Stimulated activated CD4-positive, alpha-beta T cell treated with anti-CD3 and anti-CD28 coated beads, TNF-alpha, amount 100 ng/mL, for 48 hours (primary cell): ENCODE results near the gene TNKS1BP1.

Experiments used
- DNase-seq, 3 donors: peaks; one replicate each; pipeline ENCODE4 v3.0.0-alpha.2; 2020; ENCODE audit warnings: low read depth in 3 of 3

TNKS1BP1 gene

GRCh38 chr11:57330029-57330428 lies 5.3 kb upstream of the TNKS1BP1 start:
- no peak for DNase-seq

DNA sequence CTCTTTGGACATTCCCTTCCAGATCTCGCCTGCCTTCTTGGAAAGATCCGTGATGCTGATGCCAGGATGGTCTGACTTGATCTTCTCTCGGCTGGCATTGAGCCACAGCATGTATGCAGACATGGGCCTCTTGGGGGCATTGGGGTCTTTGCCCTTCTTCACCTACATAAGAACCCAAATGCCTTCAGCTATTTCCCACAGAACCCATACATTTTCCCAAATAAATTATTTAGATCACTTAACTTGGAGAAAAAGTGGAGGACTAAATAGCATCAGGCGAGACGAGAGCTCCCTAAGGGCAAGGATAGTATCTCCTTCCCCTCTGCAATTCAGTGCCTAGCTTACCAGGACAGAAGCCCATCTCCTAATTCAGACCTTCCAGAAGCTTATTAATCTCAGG lies 3.0 kb upstream of the TNKS1BP1 start:
- DNase-seq = no peak

DNA sequence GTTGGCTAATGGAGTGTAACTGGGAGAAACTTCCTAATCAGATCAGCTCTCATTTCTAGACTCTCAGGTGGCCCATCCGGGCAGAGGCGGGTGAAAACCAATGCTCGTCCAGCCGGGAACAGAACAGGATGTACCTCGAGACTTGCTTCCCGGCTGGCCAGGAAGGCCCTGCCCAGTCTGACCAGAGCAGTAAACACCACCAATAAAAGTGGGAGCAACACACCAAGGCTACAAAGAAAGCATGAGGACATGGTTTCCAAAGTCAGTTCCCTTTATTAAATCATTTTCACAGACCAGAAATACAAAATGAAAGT lies 940 bp upstream of the TNKS1BP1 start:
- DNase-seq = no peak

- peak in 1 of 3 donors; percentile 30 for DNase-seq
These were observed 432 bp downstream of the TNKS1BP1 start for GRCh38 chr11:57324154-57324885.

- no peak for DNase-seq
These were observed 948 bp downstream of the TNKS1BP1 start for GRCh38 chr11:57323855-57324153.

DNA sequence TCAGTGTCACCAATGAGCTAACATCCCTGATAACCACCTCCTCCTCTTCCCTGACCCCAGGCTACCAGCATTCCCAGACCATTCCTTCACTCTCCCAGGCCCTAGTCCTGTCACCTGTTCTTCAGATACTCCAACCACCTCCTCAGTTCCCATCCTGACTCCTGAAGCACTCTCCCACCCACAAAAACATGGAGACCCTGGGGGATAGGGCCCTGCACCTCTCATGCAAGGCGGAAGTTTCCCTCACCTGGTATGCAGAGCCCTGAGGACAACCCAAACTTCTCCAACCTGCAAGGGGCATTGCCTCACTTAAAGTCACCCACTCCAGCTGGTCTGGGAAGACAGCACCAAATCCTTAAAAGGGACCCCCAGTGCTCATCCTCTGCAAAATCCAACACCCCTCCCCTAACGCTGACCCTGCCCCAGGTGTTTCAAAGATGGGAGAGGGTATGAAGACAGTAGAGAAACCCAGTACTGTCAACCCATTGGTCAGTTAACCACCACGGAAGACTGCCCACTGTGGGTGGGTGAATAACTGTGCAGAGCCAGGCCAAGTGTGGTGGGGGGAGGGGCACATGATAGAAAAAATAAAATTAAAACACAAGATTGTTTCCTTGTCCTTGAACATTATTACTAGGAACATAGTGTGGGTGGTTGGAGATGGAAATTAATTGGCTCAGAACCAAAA lies 1.4 kb downstream of the TNKS1BP1 start:
- DNase-seq = no peak

DNA sequence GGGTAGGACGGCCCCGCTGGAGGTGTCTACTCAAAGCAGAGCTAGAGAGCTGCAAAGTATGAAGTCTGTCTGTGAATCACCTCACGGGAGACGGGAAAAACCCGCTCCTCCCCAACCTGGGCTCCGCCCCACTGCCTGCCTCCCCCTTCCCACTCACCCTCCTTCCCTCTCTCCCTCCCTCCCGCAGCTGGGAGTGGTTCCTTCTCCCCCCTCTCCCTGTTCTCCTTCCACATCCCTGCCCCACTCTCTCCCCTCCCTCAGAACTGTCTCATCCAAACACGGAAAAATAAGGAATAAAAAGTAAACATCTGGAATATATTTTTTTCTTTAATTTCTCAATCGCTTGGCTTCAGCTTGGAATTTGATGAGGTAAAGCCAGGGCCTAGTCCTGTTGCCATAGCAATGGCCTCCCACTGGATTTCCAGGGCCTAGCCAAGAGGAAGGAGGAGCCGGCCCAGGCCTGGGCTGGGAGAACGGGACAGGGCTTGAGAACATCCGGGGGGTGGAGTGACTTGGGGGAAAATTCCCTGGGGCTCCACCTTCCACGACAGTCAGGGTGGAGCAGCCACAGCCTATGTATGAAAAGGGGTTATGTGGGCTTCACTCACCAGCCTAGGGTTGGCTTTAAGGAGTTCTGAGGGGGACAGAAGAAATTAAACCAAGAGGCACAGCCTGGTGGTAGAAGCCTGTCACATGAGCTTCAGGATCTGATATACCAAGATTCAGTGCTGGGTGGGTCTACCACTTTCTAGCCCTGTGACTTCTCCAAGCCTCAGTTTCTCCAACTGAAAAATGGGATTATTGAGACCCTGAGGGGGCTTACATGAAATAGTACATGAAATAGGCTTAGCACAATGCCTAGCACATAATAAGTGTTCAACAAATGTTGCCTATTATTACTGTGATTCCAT lies 2.2 kb downstream of the TNKS1BP1 start:
- no peak for DNase-seq

DNA sequence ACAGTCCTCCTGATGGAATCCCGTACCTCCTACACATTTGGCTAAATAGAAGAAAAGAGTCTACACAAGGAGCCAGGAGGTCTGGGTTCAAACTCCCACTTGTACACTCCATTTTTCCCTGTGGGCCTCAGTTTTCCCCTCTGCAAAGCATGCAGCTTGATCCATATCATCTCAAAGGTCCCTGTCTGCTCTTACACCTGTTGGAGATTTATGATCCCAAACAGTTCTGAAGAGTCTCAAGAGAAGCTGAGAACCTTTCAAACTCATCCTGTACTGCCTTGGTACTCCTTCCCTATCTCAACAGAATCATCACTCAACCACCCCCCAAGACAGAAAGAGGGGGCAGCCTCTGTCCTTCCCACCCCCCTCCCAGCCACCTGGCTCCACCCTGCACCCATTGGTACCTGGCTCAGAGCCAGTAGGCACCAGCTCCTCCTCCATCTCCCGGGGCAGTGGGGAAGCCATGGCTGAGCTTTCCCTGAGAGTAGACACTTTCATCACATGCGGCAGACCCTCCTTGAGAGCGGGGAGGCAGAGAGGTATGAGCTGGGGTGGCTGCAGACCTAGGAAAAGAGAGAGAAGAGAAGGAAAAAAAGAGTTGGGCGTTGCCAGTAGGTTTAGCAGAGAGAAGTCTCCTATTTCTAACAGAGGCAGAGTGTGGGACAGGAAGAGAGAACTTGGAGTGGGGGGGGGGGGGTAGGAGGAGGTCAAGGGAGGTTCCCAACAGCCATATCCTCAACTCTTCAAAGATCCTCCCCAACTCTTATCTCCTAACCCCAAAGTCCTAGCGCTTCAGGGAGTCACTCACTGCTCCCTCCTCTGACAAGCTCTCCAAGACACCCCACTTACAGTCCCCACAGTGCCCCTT lies 3.1 kb downstream of the TNKS1BP1 start:
- no peak for DNase-seq

GRCh38 chr11:57320719-57321387 lies 3.9 kb downstream of the TNKS1BP1 start:
- no peak for DNase-seq

DNA sequence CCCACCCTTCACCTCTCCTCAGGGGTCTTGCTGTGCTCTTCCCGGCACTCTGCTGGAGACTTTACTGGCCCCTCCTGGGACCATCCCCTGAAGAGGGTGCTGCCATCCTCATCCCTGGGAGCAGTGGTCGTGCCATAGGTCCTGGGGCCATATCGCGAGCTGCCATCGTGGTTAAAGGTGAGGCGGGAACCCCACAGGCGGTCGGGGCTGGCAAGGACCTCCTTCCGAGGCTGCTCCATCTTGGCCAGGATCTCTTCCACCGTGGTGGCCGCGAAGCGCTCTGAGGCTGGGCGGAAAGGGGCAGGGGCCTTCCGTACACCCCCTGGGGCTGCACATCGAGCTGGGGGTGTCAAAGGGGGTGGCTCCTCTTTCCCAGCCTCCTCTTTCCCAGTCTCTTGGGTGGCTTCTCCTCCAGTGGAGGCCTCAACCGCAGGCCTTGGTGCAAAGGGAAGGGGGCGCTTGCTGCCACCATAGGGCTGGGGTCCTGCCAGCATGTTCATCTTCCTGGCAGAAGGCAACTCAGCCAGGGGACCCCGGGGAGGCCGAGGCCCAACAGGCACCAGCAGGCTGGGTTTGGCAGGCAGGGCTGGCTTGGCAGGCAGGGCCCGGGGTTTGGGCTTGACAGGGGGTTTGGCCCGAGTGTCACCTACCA lies 4.6 kb downstream of the TNKS1BP1 start:
- DNase-seq = no peak

DNA sequence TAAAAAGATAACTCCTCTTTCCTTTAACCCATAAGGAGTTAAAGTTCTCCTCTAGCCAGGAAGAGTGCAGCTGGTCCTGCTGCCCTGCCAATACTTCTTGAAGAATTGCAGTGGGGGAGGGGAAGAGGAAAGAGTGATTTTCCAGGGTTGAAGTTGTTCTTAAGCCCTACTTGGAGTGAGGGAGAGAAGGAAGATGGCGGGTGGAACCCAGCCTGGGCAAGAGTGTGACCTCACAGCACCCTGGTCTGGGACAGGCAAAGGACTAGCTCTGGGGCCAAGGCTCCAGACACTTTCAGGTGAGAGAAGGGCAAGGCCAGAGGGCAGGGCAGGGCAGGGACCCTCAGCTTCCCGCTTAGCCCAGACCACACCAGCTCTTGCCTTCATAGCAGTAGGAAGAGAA lies 6.6 kb downstream of the TNKS1BP1 start:
- no peak for DNase-seq

GRCh38 chr11:57316017-57316416 lies 8.7 kb downstream of the TNKS1BP1 start:
- DNase-seq = no peak

GRCh38 chr11:57315491-57315890 lies 9.3 kb downstream of the TNKS1BP1 start:
- DNase-seq = no peak

GRCh38 chr11:57314221-57314973 lies 10.4 kb downstream of the TNKS1BP1 start:
- DNase-seq = no peak

DNA sequence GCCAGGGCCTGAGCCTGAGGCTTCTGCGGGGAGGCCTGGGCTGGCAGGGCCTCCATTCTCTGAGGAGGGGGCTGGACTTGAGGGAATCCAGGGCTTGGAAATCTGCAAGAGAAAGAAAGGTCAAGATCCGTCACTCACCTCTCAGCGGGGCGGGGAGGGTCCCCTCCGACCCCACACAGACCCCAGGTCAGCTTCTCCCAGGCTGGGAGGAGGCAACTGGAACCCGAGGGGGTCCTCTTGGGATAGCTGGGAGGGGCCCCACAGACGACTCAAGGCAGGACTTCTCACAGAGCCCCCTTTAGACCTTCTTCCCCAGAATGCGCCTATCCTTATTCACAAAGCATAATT lies 11.0 kb downstream of the TNKS1BP1 start:
- DNase-seq = no peak

DNA sequence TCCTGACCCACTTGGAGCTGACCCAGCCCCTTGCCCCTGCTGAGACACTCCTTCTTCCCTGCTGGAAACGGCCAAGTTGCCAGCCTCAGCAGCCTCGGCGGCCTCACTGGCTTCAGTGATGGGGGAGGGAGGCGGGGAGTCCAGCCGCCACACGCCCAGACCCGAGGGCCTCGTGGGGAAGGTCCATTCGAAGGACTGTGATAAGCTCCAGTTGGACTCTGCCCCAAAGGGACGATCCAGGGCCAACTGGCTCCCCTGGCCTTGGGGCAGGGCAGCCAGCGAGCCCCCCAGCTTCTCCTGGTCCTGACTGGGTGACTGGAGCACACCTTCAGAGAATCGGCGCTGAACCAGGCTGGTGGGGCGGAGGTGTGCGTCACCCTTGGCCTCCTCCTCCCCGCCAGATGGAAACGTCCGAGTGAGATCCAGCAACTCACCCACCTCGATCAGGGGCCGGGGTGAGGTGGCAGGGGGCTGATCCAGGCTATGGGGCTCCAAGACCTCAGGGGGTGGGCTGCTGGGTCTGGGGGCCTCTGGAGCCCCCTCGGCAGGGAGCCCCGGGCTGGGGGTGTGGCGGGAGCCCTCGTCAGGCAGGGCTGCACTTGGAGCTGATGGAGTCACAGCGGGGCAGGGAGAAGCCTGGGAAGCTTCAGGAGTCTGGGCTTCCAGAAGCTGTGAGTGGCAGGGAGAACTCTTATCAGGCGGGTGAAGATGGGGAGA lies 11.5 kb downstream of the TNKS1BP1 start:
- DNase-seq = no peak

DNA sequence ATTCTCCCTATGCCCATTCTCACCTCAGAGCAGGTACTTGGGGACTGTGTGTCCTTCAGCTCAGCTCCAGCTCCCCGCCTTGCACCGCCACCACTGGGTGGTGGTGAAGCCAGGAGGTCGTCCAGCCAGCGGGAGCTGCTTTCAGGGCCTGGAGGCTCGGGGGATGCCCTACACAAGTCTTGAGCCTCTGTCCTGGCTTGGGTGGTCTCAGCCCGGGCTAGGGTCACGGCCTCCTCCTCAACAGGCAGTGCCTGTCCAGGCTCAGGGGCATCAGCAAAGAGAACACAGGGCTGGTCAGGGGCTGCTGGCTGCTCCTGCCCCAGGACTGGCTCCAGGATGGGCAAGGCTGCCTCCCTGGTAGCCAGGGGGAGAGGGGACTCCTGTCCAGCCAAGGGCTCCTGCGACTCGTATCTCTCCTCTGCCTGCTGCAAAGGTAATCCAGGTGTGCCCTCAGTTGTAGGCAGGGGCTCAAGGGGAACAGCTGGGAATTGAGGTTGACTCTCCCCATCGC lies 12.2 kb downstream of the TNKS1BP1 start:
- no peak for DNase-seq

DNA sequence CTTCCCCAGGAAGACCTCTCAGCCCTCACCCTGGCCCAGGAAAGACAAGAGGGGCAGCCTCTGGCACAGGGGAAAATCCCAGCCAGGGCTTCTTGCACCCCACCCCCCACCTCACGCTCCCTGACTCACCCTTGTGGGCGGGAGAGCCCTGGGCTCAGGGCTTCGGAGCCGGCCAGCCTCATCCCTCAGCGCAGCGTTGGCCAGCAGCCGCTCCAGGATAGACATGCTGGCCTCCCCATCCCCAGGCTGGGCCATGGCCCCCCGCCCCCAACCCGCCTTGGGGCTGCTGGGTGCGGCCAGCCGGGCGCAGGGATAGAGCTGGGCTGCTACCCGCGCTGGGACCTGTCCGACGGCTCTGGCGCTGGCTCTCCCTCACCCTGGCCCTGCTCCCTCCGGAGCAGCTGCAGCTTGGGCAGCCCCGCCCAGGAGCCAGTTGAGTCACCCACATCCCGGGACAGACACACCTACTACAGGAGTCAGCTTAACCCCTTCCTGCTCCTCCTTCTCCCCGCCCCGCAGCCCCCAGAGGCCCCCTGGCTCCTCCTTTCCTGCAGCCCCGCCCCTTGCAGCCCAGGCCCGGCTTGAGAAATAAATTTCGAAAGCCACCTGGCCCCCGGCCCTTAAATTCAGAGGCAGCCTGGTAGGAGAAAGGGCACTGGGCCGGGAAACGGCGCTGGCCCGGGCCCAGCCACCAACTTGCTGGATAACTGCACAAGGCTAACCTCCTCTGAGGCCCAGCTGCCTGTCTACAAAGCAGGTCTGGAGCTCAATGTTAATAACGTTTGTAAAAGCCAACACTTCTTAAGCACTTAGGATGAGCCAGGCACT lies 13.4 kb downstream of the TNKS1BP1 start:
- peak; percentile 35 to 65 (median 63) for DNase-seq
